Measurements from ENCODE around the gene SP100. TPM values are rescaled to one million over a fixed set of nuclear protein-coding genes. Genes with fewer than 3 reads are reported as not detected.

SP100 gene
- total RNA-seq (2016; rRNA removed; fragmentation: Illumina TruSeq; extraction: Trizol) (13.6 and 16.5 TPM in 2 replicates), polyA plus RNA-seq (2011; rRNA removed) (12.6 and 13.2 TPM in 2 replicates), polyA minus RNA-seq (2011; rRNA and poly(A)+ RNA removed; ENCODE audit: low replicate concordance) (7.7 and 15.4 TPM in 2 replicates), Bru-seq, nascent RNA (percentile 67 among the genes with signal in this experiment), BruChase-seq, experiment 1, labeled RNA remaining after a 6-hour chase (percentile 56 among the genes with signal in this experiment), BruChase-seq, experiment 2, labeled RNA remaining after a 2-hour chase (percentile 57 among the genes with signal in this experiment)
- total RNA-seq (2016; cell fraction: cytosol; rRNA removed; fragmentation: Illumina TruSeq; extraction: Trizol; ENCODE audit: low read depth), result 22.2 and 28.9 TPM in 2 replicates
- 14.4 and 15.9 TPM in 2 replicates for total RNA-seq (2016; cell fraction: insoluble cytoplasmic fraction; rRNA removed; fragmentation: Illumina TruSeq; extraction: Trizol)
- 16.9 and 18.4 TPM in 2 replicates for total RNA-seq (2016; cell fraction: membrane; rRNA removed; fragmentation: Illumina TruSeq; extraction: Trizol)
- total RNA-seq (2016; cell fraction: nucleus; rRNA removed; fragmentation: Illumina TruSeq; extraction: Trizol), result 18.7 and 19.2 TPM in 2 replicates
- 4.5 and 9.2 TPM in 2 replicates for polyA plus RNA-seq (2011; cell fraction: cytosol; rRNA removed)
- 10.7 and 15.6 TPM in 2 replicates for polyA plus RNA-seq (2011; cell fraction: nucleus; rRNA removed)
- 12.7 and 18.2 TPM in 2 replicates for polyA plus RNA-seq (2012)
- 4.0 and 5.2 TPM in 2 replicates for polyA plus RNA-seq (2016; cell fraction: cytosol; fragmentation: Illumina TruSeq; extraction: Trizol; ENCODE audit: low read depth)
- polyA plus RNA-seq (2016; cell fraction: insoluble cytoplasmic fraction; fragmentation: Illumina TruSeq; extraction: Trizol; ENCODE audit: low read depth), result 14.5 and 15.9 TPM in 2 replicates
- 5.8 and 6.2 TPM in 2 replicates for polyA plus RNA-seq (2016; cell fraction: membrane; fragmentation: Illumina TruSeq; extraction: Trizol; ENCODE audit: low read depth)
- polyA plus RNA-seq (2016; cell fraction: nucleus; fragmentation: Illumina TruSeq; extraction: Trizol; ENCODE audit: insufficient read depth, low read depth), result 19.8 and 29.2 TPM in 2 replicates
- polyA minus RNA-seq (2011; cell fraction: cytosol; rRNA and poly(A)+ RNA removed), result 7.0 and 9.0 TPM in 2 replicates
- 40.8 and 50.2 TPM in 2 replicates for polyA minus RNA-seq (2011; cell fraction: nucleus; rRNA and poly(A)+ RNA removed)
- long read RNA-seq, experiment 1, transcript SP100-204 (15 exons, 1,898 nt), result major isoform, 12 of 22 reads
- long read RNA-seq, experiment 1, partial matches to known transcripts, result 2 of 22 reads
- long read RNA-seq, experiment 1, other reads (novel, unspliced or antisense), result 7 of 22 reads
- long read RNA-seq, experiment 2, transcript SP100-204 (15 exons, 1,898 nt), result major isoform, 7 of 16 reads
- long read RNA-seq, experiment 2, partial matches to known transcripts, result 2 of 16 reads
- long read RNA-seq, experiment 2, other reads (novel, unspliced or antisense), result 4 of 16 reads

DNA sequence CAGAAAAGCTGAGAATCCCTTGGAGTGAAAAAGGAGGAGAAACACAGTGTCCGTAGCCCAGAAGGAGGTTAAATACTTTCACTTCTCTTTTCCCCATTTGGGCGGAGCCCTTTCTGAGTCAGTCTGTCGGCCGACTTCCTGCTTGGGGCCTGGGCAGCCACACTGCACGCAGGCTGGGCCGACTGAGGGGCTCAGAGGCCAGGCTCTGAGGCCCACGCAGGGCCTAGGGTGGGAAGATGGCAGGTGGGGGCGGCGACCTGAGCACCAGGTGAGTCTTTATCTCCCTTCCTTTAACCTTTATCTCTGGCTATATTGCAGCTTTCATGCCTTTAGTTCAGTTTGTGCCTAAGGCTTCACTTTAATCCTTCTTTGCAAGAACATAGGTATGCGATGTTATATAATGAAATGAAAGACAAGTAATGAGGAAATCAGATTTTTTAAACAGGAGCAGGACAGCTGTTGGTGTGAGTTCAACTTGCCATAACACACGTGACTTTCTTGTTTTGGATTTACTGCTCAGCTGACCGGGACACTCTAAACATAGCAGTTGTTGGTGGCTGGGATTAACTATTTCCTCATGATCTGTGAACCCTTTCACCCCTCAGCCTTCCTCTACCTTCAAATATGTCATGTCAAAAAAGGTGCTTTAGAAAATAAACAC lies at the start of gene SP100:
SP100 (plus strand) TSS at position 141 of the 661 bp plus-strand sequence; CDS start at position 237, 96 bp downstream.
- Histone ChIP-seq H3K9me3 (ENCODE audit: low read length) (no peaks in the 10 kb centered on the region), H3K4me2 (ENCODE audit: low read depth, low read length) (peak within 1 kb of the TSS; percentile 88), H3K4me3 (replicated peaks in 1 of 3; ENCODE audit: insufficient read depth in 1 of 3, low read depth in 2 of 3, low read length in 3 of 3) (peak within 1 kb of the TSS; percentile 71 to 78 (median 73)), H3K4me1 (ENCODE audit: insufficient read depth, low read length) (peaks cover 53% of the 10 kb centered on the region), H3K9ac (ENCODE audit: insufficient read depth, low read depth, low read length) (peak within 1 kb of the TSS; percentile 74), H3K27ac (ENCODE audit: extremely low read length, insufficient read depth, low read length) (peak within 1 kb of the TSS; percentile 62), H3K27me3 (ENCODE audit: control insufficient read depth in 1 of 2, insufficient read depth in 2 of 2, low read length in 2 of 2) (no peaks in the 10 kb centered on the region; a peak in 1 of 5 replicates), H2AFZ (ENCODE audit: low read length) (peak within 1 kb of the TSS; percentile 83), H3K36me3 (replicated peaks in 1 of 2; ENCODE audit: control insufficient read depth in 1 of 2, insufficient read depth in 2 of 2, low read length in 2 of 2) (no peaks in the 10 kb centered on the region), H4K20me1 (ENCODE audit: insufficient read depth, low read length) (no peaks in the 10 kb centered on the region), H3K79me2 (ENCODE audit: insufficient read depth, low read length) (no peaks in the 10 kb centered on the region)
- POLR2A ChIA-PET, result interaction anchor here (1.5 kb wide), 1 partner anchor 89 kb away, joined by 9 read pairs; the partner anchor contains the start of gene SP140L
- intact Hi-C loops (cut with micrococcal nuclease; ENCODE audit: unreplicated experiment) (loop anchor here (1.0 to 10.0 kb wide), 3 partner anchors 8 to 191 kb away; partner anchors contain the start of gene SP140), in situ Hi-C loops (cut with HindIII; ENCODE audit: extremely low pct_ligation_motif_present, low pct_unique_long_range_greater_than_20kb) (no loop called here)
- FAIRE-seq, result peak; percentile 71
- CTCF ChIA-PET (ENCODE audit: low intra/inter-chr PET ratio, low total read pairs), result no interaction called here
- under 1% methylated on average over 12 of the region's 12 CpGs for WGBS (ENCODE audit: low lambda C conversion rate)
- ATAC-seq, result peak; percentile 74
- TSS peak; percentile 60 for BruUV-seq (replicated peaks)
- peak; percentile 80 for DNase-seq (ENCODE audit: low spot score)
- TF ChIP-seq ZNF879 (CRISPR knock-in tag; IDR thresholded peaks at IDR 0.05), result no peak
- peak; percentile 21; the same call in 1 of the 2 replicates for TF ChIP-seq ZFP36L1 (CRISPR knock-in tag; IDR thresholded peaks at IDR 0.05)
- TF ChIP-seq PAF1 (CRISPR knock-in tag; IDR thresholded peaks at IDR 0.05), result no peak
- 0 out of 2 replicates have a peak, but pooled peaks have one; percentile 33 for TF ChIP-seq AKAP8 (CRISPR knock-in tag; IDR thresholded peaks at IDR 0.05)
- TF ChIP-seq JUN (CRISPR knock-in tag; IDR thresholded peaks at IDR 0.05), result no peak
- TF ChIP-seq ZNF264 (CRISPR knock-in tag; IDR thresholded peaks at IDR 0.05), result peak; percentile 58; the same call in 1 of the 2 replicates
- TF ChIP-seq, protein P1, sequence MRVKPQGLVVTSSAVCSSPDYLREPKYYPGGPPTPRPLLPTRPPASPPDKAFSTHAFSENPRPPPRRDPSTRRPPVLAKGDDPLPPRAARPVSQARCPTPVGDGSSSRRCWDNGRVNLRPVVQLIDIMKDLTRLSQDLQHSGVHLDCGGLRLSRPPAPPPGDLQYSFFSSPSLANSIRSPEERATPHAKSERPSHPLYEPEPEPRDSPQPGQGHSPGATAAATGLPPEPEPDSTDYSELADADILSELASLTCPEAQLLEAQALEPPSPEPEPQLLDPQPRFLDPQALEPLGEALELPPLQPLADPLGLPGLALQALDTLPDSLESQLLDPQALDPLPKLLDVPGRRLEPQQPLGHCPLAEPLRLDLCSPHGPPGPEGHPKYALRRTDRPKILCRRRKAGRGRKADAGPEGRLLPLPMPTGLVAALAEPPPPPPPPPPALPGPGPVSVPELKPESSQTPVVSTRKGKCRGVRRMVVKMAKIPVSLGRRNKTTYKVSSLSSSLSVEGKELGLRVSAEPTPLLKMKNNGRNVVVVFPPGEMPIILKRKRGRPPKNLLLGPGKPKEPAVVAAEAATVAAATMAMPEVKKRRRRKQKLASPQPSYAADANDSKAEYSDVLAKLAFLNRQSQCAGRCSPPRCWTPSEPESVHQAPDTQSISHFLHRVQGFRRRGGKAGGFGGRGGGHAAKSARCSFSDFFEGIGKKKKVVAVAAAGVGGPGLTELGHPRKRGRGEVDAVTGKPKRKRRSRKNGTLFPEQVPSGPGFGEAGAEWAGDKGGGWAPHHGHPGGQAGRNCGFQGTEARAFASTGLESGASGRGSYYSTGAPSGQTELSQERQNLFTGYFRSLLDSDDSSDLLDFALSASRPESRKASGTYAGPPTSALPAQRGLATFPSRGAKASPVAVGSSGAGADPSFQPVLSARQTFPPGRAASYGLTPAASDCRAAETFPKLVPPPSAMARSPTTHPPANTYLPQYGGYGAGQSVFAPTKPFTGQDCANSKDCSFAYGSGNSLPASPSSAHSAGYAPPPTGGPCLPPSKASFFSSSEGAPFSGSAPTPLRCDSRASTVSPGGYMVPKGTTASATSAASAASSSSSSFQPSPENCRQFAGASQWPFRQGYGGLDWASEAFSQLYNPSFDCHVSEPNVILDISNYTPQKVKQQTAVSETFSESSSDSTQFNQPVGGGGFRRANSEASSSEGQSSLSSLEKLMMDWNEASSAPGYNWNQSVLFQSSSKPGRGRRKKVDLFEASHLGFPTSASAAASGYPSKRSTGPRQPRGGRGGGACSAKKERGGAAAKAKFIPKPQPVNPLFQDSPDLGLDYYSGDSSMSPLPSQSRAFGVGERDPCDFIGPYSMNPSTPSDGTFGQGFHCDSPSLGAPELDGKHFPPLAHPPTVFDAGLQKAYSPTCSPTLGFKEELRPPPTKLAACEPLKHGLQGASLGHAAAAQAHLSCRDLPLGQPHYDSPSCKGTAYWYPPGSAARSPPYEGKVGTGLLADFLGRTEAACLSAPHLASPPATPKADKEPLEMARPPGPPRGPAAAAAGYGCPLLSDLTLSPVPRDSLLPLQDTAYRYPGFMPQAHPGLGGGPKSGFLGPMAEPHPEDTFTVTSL (CRISPR knock-in tag; IDR thresholded peaks at IDR 0.05; ENCODE audit: borderline replicate concordance), result peak; percentile 24; the same call in 1 of the 2 replicates
- TF ChIP-seq SP2 (CRISPR knock-in tag; IDR thresholded peaks at IDR 0.05), result no peak
- no peak for TF ChIP-seq ZNF572 (CRISPR knock-in tag; IDR thresholded peaks at IDR 0.05)
- TF ChIP-seq FOXM1 (CRISPR knock-in tag; IDR thresholded peaks at IDR 0.05), result no peak
- TF ChIP-seq NFYC (CRISPR knock-in tag; IDR thresholded peaks at IDR 0.05), result no peak
- TF ChIP-seq FOXO1 (CRISPR knock-in tag; IDR thresholded peaks at IDR 0.05), result 0 out of 2 replicates have a peak, but pooled peaks have one; percentile 17

All from HepG2 (cell line).